HT1080 (cell line): ENCODE data around the gene SEMA3F. TPM values are rescaled to one million over a fixed set of nuclear protein-coding genes. Genes with fewer than 3 reads are reported as not detected.
A peak's percentile ranks its signal among the peaks of the same experiment; 100 is the strongest.

ENCODE experiments used
- DNase-seq: peaks from one replicate; pipeline ENCODE4 v3.0.0-alpha.2; 2015; ENCODE audit warnings: low read depth
- total RNA-seq: library from RNA; depleted of rRNA; stranded (reverse); fragments of >200 nt; shearing (Covaris generic); gene quantifications from 2 replicates; pipeline ENCODE4 v1.2.3, GENCODE V29; 2014

The SEMA3F gene
- total RNA-seq, 1 experiment from 2014 or later, result 48.6 TPM

- peak; percentile 86 for DNase-seq
Measured at GRCh38 chr3:50170689-50171088, 15.6 kb downstream of the SEMA3F start.

- DNase-seq, result no peak
Measured at GRCh38 chr3:50171540-50172301, 16.6 kb downstream of the SEMA3F start.

DNA sequence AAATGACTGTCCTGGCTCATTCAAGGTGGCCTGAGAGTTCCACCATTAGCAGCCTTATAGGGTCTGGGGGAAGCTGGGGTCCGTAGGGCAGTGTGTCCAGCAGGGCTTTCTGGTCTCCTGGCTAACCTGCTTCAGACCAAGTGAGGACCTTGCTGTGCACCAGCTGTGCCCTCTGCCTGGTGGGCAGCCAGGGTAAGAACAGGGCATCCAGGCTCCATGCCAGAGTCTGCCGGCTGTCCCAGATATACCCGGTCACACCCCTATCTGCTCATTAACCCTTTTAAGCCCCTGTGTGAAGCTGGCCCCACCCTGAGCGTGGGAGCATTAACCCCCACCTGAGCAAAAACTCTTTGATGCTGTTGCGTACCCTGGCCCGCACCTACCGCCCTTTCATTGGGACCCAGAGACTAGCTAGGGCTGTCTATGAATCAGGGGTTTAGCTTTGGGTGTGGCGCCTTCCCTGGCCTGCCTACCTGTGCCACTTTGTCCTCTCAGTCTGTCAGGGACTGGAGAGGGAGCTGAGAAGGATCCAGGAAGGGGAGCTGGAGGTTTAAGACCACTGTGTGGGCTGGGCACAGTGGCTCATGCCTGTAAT, 17.6 kb downstream of the SEMA3F start:
- no peak for DNase-seq

DNA sequence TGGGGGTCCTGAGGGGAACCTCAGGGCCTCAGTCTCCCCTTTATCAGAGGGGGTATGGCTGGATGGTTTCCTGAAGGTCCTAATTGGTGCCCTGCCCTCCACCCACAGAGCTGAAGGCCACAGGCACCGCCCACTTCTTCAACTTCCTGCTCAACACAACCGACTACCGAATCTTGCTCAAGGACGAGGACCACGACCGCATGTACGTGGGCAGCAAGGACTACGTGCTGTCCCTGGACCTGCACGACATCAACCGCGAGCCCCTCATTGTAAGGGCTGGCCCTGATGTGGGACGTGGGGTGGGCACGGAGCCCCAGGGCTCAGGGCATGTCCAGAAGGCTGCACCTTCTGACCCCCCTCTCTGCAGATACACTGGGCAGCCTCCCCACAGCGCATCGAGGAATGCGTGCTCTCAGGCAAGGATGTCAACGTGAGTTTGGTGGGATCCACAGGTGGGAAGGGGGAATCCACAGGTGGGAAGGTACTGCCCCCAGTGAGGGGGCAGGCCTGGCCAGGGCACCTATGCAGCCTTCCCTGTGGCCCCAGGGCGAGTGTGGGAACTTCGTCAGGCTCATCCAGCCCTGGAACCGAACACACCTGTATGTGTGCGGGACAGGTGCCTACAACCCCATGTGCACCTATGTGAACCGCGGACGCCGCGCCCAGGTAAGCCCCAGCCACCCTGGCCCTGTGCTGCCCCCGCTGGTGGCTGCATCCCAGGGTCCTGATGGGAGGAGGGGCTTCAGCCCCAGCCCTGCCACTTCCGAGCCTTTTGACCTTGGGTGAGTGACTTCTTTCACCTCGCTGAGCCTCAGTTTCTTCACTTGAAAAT, 18.8 kb downstream of the SEMA3F start:
- DNase-seq, result no peak

GRCh38 chr3:50174517-50174895, 19.4 kb downstream of the SEMA3F start:
- DNase-seq, result no peak

GRCh38 chr3:50174947-50175524, 19.9 kb downstream of the SEMA3F start:
- DNase-seq, result no peak

DNA sequence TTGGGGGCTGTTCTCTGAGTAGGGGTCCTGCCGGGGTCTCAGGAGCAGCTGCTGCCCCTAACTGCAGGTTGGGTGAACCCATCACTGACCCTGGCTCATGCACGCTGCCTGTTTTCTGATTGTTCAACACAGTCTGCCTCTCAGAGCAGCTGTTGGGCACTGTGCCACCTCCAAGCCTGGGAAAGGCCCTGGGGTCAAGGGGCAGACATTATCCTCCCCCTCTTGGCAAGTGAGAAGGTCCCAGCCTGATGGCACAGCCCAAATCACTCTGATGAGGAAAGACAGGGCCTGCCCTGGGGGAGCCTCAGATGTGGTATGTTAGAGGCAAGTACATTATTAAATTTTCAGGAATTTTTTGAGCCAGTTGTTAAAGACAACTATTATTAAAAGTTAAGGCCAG, 22.2 kb downstream of the SEMA3F start:
- DNase-seq, result no peak

GRCh38 chr3:50179710-50180109, 24.6 kb downstream of the SEMA3F start:
- DNase-seq, result no peak

GRCh38 chr3:50181985-50182384, 26.9 kb downstream of the SEMA3F start:
- DNase-seq, result no peak

DNA sequence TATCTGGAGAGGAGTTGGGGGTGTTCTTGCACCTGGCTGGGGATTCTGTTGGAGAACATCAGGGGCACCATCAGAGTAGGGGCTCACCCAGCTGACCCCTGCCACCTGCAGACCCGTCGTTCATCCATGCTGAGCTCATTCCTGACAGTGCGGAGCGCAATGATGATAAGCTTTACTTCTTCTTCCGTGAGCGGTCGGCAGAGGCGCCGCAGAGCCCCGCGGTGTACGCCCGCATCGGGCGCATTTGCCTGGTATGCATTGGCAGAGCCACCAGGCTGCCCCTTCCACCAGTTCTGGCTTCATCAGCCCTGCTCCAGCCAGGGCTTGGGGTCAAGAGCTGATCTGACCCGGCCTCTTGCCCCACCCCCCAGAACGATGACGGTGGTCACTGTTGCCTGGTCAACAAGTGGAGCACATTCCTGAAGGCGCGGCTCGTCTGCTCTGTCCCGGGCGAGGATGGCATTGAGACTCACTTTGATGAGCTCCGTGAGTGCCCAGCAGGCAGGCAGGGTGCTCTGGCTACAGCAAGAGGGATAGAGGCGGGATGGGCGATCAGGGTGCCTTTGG, 27.5 kb downstream of the SEMA3F start:
- no peak for DNase-seq

DNA sequence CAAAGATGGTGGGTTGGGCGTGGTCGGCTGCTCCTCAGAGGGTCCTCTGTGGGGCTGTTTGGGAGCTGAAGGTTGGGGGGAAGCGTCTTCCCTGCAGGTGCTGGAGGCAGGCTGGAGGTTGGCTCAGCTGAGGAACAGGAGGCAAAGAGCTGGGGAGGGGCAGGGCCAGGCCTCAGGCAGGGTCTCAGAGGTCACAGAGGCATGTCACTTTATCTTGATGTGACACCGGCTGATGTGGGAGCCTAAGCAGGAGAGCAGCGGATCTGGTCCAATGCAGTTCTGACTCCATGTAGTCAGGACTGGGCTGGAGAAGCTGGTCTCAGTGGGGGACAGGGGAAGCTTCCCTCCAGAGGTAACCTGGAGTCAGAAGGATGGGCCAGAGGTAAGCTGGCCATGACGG, 28.6 kb downstream of the SEMA3F start:
- DNase-seq, result no peak

DNA sequence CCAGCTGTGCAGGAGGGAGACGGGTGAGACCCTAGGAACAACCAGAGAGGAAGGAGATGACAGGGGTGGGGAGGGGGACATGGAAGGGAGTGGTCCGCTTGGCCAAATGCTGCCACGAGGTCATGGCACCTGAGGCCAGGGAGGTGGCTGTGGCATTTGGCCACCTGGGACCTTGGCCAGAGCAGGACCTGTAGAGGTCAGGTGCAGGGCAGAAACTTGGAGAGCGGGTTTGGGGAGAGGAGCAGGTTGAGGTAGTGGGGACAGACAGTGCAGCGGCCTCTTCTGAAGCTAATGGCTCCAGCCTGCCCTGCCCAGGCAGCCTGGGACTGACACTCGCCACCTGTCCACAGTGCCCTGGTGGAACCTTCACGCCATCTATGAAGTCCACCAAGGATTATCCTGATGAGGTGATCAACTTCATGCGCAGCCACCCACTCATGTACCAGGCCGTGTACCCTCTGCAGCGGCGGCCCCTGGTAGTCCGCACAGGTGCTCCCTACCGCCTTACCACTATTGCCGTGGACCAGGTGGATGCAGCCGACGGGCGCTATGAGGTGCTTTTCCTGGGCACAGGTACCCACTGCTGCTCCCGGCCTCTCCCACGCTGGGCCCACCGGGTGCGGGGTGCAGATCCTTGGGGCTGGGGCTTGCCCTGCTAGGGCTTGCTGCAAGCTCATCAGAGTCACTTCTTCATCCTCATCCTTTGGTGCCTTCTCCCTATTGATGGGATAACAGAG, 29.3 kb downstream of the SEMA3F start:
- DNase-seq, result no peak

GRCh38 chr3:50185230-50185629, 30.1 kb downstream of the SEMA3F start:
- DNase-seq, result no peak

GRCh38 chr3:50186096-50186495, 31.0 kb downstream of the SEMA3F start:
- DNase-seq, result no peak

DNA sequence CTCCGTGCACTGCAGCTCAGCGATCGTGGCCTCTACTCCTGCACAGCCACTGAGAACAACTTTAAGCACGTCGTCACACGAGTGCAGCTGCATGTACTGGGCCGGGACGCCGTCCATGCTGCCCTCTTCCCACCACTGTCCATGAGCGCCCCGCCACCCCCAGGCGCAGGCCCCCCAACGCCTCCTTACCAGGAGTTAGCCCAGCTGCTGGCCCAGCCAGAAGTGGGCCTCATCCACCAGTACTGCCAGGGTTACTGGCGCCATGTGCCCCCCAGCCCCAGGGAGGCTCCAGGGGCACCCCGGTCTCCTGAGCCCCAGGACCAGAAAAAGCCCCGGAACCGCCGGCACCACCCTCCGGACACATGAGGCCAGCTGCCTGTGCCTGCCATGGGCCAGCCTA, 32.6 kb downstream of the SEMA3F start:
- no peak for DNase-seq

DNA sequence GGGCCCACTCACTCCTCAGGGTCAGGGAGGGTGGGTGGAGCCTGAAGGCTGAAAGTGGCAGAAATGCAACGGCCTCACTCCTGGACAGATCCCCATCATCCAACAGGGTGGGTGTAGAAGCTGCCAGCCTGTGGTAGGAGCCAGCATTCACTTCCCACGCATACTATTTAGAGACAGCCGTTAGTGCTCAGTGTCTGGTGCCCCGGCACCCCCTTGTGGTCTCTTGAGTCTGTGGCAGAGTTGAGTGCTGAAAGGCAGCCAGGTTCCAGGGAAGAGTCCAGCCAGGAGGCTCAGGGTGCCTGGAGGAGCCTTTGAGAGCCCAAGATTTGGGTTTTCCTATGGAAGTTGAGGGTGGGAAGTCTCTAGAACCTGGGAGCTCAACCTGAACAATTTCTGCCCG, 34.1 kb downstream of the SEMA3F start:
- peak; percentile 72 for DNase-seq

DNA sequence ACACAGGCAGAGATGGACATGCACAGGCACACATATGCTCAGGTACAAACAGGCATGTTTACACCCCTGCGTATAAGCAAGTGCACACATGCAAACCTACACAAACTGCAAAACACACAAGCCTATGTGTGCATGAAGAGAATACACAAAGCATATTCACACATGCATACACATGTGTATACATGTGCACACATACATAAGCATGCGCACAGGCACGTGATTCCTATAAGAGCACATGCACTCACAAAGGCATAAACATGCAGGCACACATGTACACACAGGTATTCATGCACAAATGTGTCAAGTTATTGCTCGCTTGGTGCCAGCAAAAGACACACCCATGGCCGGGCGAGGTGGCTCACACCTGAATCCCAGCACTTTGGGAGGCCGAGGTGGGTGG, 34.9 kb downstream of the SEMA3F start:
- DNase-seq, result no peak

- no peak for DNase-seq
Measured at GRCh38 chr3:50190936-50191660, 36.0 kb downstream of the SEMA3F start, which contains the start of gene GNAT1. Gene GNAT1 (plus strand): TSS chr3:50191610. CDS start chr3:50191726, 116 bp downstream.

DNA sequence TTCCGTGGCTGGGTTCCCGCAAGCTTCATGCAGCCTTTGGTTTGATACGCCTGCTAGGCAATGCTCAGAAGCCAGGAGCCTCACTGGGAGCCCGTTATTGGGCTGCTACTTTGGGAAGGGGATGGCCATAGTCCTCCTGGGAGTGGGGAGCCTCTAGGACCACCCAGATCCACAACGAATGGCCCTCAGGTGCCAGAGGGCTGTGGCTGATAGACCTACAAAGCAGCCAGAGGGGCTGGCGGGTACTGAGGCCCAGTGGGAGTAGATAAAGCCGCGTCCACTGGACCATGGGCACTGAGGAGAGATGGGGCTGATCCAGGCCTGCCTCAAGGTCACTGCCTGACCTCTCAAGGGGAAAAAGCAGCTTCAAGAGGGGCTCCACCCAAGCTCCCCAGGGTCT, 37.0 kb downstream of the SEMA3F start:
- no peak for DNase-seq

DNA sequence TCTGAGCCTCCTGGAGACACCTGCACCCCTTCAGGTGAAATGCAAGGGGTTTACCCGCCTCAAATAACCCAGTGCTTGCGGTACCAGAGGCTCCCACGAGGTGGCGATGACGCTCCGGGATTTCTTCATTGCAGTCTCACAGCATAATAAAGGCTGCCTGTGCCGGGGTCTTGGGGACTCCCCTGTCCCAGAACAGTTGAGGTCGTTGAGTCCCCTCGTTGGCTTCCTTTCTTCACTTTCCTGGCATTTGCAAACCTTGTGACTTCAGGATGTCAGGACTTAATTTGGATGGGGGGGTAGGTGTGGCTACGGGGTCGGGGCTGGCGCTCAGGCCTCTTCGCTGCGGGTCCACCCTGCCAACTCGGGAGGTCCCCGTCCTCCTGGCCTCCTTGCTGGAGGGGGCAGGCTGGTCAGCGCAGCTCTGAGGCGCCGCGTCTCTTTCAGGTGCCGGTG, 37.6 kb downstream of the SEMA3F start:
- DNase-seq, result peak; percentile 46
